ACHN (cell line): ENCODE results near the gene OR2V1.
"Not testable (repeated sequence)": the region's sequence is repeated elsewhere in the genome, so short reads cannot be mapped to it uniquely, and the experiment has no call there.

Source experiments
- DNase-seq: peaks from one replicate; pipeline ENCODE4 v3.0.0-alpha.2; 2015
- in situ Hi-C: cut with HindIII; loops from 2 replicates; pipeline ENCODE4 v1.10.0; 2017; ENCODE audit warnings: low sequenced_read_pairs, low pct_ligation_motif_present, low pct_unique_long_range_greater_than_20kb

OR2V1 gene

GRCh38 chr5:181161534-181162175, 30.7 kb upstream of the OR2V1 start:
- in situ Hi-C loops: no loop called here
- DNase-seq: no peak

- in situ Hi-C loops: not testable (repeated sequence)
- DNase-seq: peak; percentile 23
These were observed 30.0 kb upstream of the OR2V1 start for GRCh38 chr5:181160755-181161533.

- in situ Hi-C loops: no loop called here
- DNase-seq: no peak
These were observed 29.3 kb upstream of the OR2V1 start for GRCh38 chr5:181160152-181160754.

- in situ Hi-C loops: no loop called here
- peak; percentile 71 for DNase-seq
These were observed 28.6 kb upstream of the OR2V1 start for GRCh38 chr5:181159286-181160151.

GRCh38 chr5:181158869-181159268, 27.9 kb upstream of the OR2V1 start:
- in situ Hi-C loops: no loop called here
- no peak for DNase-seq

- in situ Hi-C loops: no loop called here
- DNase-seq: no peak
These were observed 25.8 kb upstream of the OR2V1 start for GRCh38 chr5:181156758-181157157.

GRCh38 chr5:181153814-181154213, 22.8 kb upstream of the OR2V1 start:
- DNase-seq: no peak
- in situ Hi-C loops: no loop called here

- in situ Hi-C loops: no loop called here
- DNase-seq: no peak
These were observed 21.4 kb upstream of the OR2V1 start for GRCh38 chr5:181152406-181152805.

GRCh38 chr5:181151146-181151545, 20.2 kb upstream of the OR2V1 start:
- no peak for DNase-seq
- in situ Hi-C loops: no loop called here

GRCh38 chr5:181149806-181150733, 19.1 kb upstream of the OR2V1 start:
- in situ Hi-C loops: no loop called here
- no peak for DNase-seq

GRCh38 chr5:181149355-181149754, 18.4 kb upstream of the OR2V1 start:
- in situ Hi-C loops: no loop called here
- DNase-seq: no peak

GRCh38 chr5:181146927-181147636, 16.1 kb upstream of the OR2V1 start, which contains the start of gene OR2V2:
Gene OR2V2 (plus strand): TSS chr5:181147586. CDS start chr5:181154943, 7,357 bp downstream.
- DNase-seq, in situ Hi-C loops: not testable (repeated sequence)

GRCh38 chr5:181145133-181145532, 14.2 kb upstream of the OR2V1 start:
- in situ Hi-C loops: no loop called here
- no peak for DNase-seq

GRCh38 chr5:181142054-181142453, 11.1 kb upstream of the OR2V1 start:
- no peak for DNase-seq
- in situ Hi-C loops: no loop called here

GRCh38 chr5:181140766-181141165, 9.8 kb upstream of the OR2V1 start:
- in situ Hi-C loops: no loop called here
- no peak for DNase-seq

- DNase-seq: no peak
These were observed 7.3 kb upstream of the OR2V1 start for GRCh38 chr5:181138258-181138657.

GRCh38 chr5:181136361-181136955, 5.5 kb upstream of the OR2V1 start:
- DNase-seq: no peak
- in situ Hi-C loops: no loop called here

More at GRCh38 chr5:181138258-181138657, 7.3 kb upstream of the OR2V1 start:
- in situ Hi-C loops: no loop called here
